Measurements from ENCODE around the gene OST4.

- TF ChIP-seq SUZ12 (IDR thresholded peaks at IDR 0.05; ENCODE audit: extremely low read depth, insufficient read depth, insufficient read length) (no peak), ZNF274 (IDR thresholded peaks at IDR 0.05; ENCODE audit: low read depth, low read length) (no peak)
Measured at GRCh38 chr2:27071277-27071989, at the start of gene OST4.
